ENCODE data around the gene KRT77. TPM values are rescaled to one million over a fixed set of nuclear protein-coding genes. Genes with fewer than 3 reads are reported as not detected.
"Not testable (repeated sequence)": the region's sequence is repeated elsewhere in the genome, so short reads cannot be mapped to it uniquely, and the experiment has no call there.

Gene KRT77
- total RNA-seq, 1 donor from 2014 or later: not detected

- DNase-seq (ENCODE audit: low spot score): no peak
These were observed 19.4 kb upstream of the KRT77 start for GRCh38 chr12:52722680-52723079.

GRCh38 chr12:52721838-52722470, 18.6 kb upstream of the KRT77 start:
- no peak for DNase-seq (ENCODE audit: low spot score)

- DNase-seq (ENCODE audit: low spot score): no peak
These were observed 17.1 kb upstream of the KRT77 start for GRCh38 chr12:52720365-52720886.

GRCh38 chr12:52716061-52716460, 12.7 kb upstream of the KRT77 start:
- no peak for DNase-seq (ENCODE audit: low spot score)

DNA sequence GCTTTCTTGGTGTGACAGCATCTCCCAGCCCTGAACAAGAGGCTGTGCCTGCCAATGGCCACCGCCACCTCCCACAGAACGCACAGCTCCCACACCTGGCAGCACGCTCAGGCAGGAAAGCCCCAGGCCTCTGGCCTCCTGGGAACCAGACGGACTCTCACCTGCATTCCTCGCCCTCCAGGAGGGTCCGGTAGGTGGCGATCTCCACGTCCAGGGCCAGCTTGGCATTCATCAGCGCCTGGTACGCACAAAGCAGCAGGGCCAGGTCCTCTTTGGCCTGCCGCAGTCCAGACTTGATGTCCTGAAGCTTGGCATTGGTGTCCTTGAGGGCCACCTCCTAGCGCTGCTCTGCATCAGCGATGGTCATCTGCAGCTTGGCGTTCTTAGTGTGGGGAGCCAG, 12.1 kb upstream of the KRT77 start:
- DNase-seq (ENCODE audit: low spot score): no peak

- DNase-seq (ENCODE audit: low spot score): no peak
These were observed 11.6 kb upstream of the KRT77 start for GRCh38 chr12:52714887-52715281.

- DNase-seq (ENCODE audit: low spot score): no peak
These were observed 10.9 kb upstream of the KRT77 start for GRCh38 chr12:52713960-52714886.

GRCh38 chr12:52712122-52712521, 8.8 kb upstream of the KRT77 start:
- DNase-seq (ENCODE audit: low spot score): not testable (repeated sequence)

- no peak for DNase-seq (ENCODE audit: low spot score)
These were observed 7.4 kb upstream of the KRT77 start for GRCh38 chr12:52710730-52711129.

DNA sequence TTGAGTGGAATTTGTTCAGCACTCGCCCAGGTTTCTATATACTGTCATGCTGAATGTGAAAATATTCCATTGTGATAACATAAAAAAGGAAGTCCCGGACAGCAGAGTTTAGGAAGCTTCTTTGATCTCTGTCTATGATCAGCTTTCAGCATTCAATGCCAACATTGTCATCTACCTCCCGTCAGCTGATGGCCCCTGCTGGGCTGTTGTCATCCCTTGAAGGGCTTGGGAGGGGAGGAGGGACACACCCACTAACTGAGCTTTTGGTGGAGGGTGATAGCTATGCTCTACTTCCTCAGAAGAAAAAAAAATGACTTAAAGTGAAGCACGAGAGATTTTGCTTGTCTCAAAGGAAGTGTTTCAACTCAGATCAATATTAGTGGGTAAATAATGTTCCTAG, 4.7 kb upstream of the KRT77 start:
- no peak for DNase-seq (ENCODE audit: low spot score)

GRCh38 chr12:52704464-52704863, 1.1 kb upstream of the KRT77 start:
- DNase-seq (ENCODE audit: low spot score): no peak

DNA sequence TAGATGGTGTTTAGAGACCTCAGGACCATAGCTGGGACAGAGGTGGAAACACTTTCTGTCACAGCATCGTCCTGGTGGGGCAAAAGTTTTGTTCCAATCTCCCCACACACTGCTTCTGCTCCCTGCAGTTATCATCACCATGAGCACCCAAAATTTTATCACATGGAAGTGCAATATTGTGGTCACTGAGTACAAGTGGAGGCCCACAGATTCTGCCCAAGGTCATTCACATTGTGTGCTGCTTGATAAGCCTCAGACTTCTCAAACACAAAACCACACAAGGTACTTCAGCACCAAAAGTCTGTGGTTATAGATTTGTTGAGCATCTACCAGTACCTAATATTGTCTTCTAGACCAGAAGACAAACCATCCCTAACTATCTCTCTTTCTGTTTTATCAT, 554 bp upstream of the KRT77 start:
- DNase-seq (ENCODE audit: low spot score): no peak

- DNase-seq (ENCODE audit: low spot score): no peak
These were observed 986 bp downstream of the KRT77 start for GRCh38 chr12:52702338-52702737.

DNA sequence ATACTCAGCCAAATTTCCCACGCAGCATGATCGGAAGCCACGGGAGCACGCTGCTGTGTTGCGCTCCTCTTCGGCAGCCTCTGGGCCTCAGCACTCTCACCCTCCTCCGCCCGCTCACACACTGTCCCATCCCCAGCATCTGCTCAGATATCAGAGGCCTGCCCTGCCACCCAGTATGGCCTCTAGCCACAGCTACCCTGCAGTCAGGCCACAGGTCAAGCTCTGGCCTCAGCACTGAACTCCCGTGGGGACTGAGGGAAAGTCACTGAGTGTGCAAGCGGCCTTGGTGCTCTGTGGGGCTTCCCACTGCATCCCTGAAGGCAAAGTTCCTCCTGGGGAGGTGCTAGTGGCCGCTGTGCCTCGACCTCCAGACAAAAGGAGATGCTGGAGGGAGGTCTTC, 2.0 kb downstream of the KRT77 start:
- DNase-seq (ENCODE audit: low spot score): no peak

GRCh38 chr12:52699960-52700359, 3.4 kb downstream of the KRT77 start:
- no peak for DNase-seq (ENCODE audit: low spot score)

GRCh38 chr12:52699373-52699772, 4.0 kb downstream of the KRT77 start:
- DNase-seq (ENCODE audit: low spot score): no peak

- no peak for DNase-seq (ENCODE audit: low spot score)
These were observed 4.5 kb downstream of the KRT77 start for GRCh38 chr12:52698651-52699340.

DNA sequence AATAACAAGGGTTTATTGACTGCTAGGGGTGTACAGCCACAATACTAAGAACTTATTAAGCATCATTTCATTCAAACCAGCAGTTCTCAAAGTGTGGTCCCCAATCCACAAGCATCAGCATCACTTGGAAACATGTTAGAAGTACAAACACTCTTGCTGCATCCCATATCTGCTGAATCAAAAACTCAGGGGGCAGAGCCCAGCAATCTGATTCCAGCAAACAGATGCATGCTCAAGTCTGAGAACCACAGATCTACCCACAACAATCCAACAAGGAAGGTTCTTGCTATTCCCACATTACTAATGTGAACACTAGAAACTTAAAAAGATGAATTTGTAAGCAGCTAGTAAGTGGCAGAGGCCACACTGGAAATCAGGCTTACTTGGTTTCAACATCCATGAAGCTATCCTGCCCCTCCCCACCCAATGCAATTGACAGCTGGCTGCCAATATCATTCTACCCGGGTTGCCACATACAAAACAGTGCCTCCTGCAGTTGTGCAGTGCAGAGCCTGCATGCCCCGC, 6.2 kb downstream of the KRT77 start:
- DNase-seq (ENCODE audit: low spot score): no peak

DNA sequence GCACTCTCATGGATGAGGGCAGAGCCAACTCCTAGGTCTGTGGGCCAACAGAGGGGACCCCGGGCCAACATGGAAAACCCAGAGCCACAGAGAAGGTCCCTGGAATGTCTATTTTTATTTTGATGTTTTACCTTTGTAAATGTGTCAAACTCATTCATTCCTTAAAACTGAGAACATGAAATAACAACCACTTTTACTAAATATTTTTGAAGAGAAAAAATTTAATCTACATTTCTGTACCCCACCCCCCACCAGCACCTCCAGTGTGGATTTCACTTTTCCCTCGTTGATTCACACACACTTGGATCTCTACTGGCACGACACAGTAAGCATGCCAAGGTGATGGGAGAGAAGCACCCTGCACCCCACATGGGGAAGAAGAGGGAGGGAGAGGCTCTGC, 6.7 kb downstream of the KRT77 start:
- no peak for DNase-seq (ENCODE audit: low spot score)

GRCh38 chr12:52695039-52695438, 8.3 kb downstream of the KRT77 start:
- no peak for DNase-seq (ENCODE audit: low spot score)

- no peak for DNase-seq (ENCODE audit: low spot score)
These were observed 9.2 kb downstream of the KRT77 start for GRCh38 chr12:52694151-52694550.

DNA sequence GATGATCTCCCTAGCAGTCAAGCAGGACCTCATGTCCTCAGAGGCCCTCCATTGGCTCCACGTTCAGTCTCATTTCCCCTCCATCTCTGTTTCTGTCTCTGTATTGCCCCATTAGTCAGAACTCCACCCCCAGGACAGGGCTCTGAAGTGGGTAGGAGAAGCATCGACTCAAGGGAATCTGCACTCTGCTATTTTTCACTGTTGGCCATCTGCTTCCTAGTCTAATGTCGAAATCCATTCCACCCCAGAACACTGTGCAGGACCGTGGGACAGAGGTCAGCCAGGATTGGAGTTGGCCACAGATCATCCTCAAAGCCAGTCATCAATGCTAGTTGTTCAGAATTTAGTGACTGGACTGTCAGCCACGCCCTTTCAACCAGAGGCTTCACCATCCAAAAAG, 10.1 kb downstream of the KRT77 start:
- DNase-seq (ENCODE audit: low spot score): no peak
